Prostate gland (tissue), 2 donors: ENCODE measurements around the gene NES.

Experiments
- POLR2A ChIP-seq: fragments of 450-650 bp; IDR thresholded peaks from one replicate; pipeline ENCODE4 v1.6.1; 2016; ENCODE audit warnings: antibody characterized with exemption, mild to moderate bottlenecking
- POLR2AphosphoS5 ChIP-seq: sonication (generic); formaldehyde crosslinking; IDR thresholded peaks from one replicate; pipeline ENCODE4 v1.6.1; 2017; ENCODE audit warnings: antibody characterized with exemption
- TF ChIP-seq, protein P1 (sequence below), 4 experiments: fragments of 200-600 bp in 2 of 4; fragments of 450-650 bp in 2 of 4; sonication (generic) in 2 of 4; IDR thresholded peaks; 1 replicate in 3 of 4; 2 replicates in 1 of 4; pipeline ENCODE4 v1.5.1; 2016 to 2019; ENCODE audit warnings: antibody characterized with exemption in 4 of 4, mild to moderate bottlenecking in 2 of 4, moderate library complexity in 2 of 4

- TF ChIP-seq, protein P1, sequence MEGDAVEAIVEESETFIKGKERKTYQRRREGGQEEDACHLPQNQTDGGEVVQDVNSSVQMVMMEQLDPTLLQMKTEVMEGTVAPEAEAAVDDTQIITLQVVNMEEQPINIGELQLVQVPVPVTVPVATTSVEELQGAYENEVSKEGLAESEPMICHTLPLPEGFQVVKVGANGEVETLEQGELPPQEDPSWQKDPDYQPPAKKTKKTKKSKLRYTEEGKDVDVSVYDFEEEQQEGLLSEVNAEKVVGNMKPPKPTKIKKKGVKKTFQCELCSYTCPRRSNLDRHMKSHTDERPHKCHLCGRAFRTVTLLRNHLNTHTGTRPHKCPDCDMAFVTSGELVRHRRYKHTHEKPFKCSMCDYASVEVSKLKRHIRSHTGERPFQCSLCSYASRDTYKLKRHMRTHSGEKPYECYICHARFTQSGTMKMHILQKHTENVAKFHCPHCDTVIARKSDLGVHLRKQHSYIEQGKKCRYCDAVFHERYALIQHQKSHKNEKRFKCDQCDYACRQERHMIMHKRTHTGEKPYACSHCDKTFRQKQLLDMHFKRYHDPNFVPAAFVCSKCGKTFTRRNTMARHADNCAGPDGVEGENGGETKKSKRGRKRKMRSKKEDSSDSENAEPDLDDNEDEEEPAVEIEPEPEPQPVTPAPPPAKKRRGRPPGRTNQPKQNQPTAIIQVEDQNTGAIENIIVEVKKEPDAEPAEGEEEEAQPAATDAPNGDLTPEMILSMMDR (IDR thresholded peaks at IDR 0.05) = no peak
- TF ChIP-seq POLR2AphosphoS5 = no peak
- no peak for TF ChIP-seq POLR2A
Measured at GRCh38 chr1:156652131-156652991, 24.8 kb downstream of the NES start.
